ENCODE results near the gene TOPAZ1.

DNA sequence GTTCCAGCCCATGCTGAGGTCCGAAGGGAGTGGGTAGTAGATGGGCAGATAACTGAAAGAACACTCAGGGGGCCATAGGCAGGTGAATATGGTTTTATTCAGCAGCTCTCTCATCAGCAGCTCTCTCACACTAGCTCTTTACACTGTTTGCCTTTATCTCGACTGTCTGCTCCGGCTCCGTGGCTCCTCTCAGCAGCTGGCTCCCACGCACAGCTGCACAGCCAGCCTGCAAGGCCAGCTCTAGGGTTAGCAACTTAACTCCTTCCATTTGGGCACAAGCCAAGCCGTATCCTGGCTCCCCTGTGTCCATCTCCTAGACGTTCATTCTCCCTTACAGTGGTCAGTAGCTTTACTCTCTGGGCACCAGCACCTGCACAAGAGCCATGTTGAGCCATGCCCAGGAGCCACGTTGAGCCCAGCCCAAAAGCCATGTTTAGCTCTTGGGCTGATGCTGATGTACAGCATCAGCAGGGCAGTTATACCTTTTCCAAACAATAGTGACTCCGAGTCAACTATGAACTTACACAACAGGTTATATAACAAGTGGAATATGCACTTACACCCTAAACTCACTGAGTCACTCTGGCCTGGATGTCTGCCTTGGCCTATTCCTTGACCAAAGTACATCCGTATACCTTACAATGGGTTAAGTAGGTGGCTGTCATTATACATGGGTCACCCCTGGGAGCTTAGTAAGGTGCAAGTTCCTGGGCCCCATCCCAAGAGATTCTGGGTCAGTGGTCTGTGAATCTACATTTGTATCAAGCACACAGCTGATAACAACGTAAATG, 34.6 kb upstream of the TOPAZ1 start:
- no peak for TF ChIP-seq CTCF (IDR thresholded peaks at IDR 0.05; ENCODE audit: control extremely low read depth in 1 of 3, insufficient read depth in 1 of 3, low read depth in 1 of 3, low read length in 3 of 3)
- TF ChIP-seq CHD2 (IDR thresholded peaks at IDR 0.05; ENCODE audit: low read length): no peak
- TF ChIP-seq BRCA1 (IDR thresholded peaks at IDR 0.05; ENCODE audit: low read depth, low read length): no peak
- no peak for TF ChIP-seq SP1 (IDR thresholded peaks at IDR 0.05; ENCODE audit: low read depth, low read length)
- TF ChIP-seq NRF1 (IDR thresholded peaks at IDR 0.05; ENCODE audit: low read depth, low read length): no peak
- no peak for TF ChIP-seq TAF1 (IDR thresholded peaks at IDR 0.05; ENCODE audit: low read depth, low read length)
- TF ChIP-seq EP300 (IDR thresholded peaks at IDR 0.05; ENCODE audit: borderline replicate concordance in 1 of 2, low read depth in 2 of 2, low read length in 2 of 2): no peak
- no peak for TF ChIP-seq POLR2A (IDR thresholded peaks at IDR 0.05; ENCODE audit: control extremely low read depth in 1 of 2, low read depth in 2 of 2, low read length in 2 of 2)
- TF ChIP-seq SUZ12 (IDR thresholded peaks at IDR 0.05; ENCODE audit: low read length): no peak
- TF ChIP-seq KDM5A (IDR thresholded peaks at IDR 0.05; ENCODE audit: low read length): no peak

All from H1 (cell line).